Measurements from ENCODE around the gene GPR39. TPM values are rescaled to one million over a fixed set of nuclear protein-coding genes. Genes with fewer than 3 reads are reported as not detected.

GPR39 gene
- total RNA-seq, result not detected
- total RNA-seq (2013), result 0.09 TPM

DNA sequence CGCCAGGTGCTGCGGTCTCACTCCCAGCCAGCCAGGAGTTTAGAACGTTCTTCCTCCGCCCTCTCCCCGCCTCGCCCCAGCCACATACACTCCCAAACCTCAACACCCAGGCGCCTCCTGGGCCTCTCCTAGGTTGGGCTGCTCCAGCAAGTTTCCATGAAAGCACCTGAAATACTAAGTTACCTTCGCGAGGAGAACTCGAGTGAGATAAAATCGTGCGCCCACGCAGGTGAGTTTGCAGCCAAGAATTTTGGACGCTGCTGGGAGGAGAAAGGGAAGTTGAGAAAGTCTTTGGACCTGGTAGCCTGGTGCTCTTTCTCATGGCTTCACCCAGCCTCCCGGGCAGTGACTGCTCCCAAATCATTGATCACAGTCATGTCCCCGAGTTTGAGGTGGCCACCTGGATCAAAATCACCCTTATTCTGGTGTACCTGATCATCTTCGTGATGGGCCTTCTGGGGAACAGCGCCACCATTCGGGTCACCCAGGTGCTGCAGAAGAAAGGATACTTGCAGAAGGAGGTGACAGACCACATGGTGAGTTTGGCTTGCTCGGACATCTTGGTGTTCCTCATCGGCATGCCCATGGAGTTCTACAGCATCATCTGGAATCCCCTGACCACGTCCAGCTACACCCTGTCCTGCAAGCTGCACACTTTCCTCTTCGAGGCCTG lies at the start of gene GPR39:
Gene GPR39, plus strand, starts transcription at position 83 of the 673 bp plus-strand sequence.
- no peaks in the 10 kb centered on the region for H3K4me1 ChIP-seq (ENCODE audit: control insufficient read depth, insufficient read depth, low read length)
- 40% methylated on average over 23 of the region's 23 CpGs for WGBS (ENCODE audit: insufficient coverage)
- no peaks in the 10 kb centered on the region for H3K9me3 ChIP-seq (ENCODE audit: control insufficient read depth, insufficient read depth, low read length)
- no peaks in the 10 kb centered on the region for H3K36me3 ChIP-seq (ENCODE audit: control insufficient read depth, insufficient read depth, low read length)
- H3K4me1 Mint-ChIP-seq, result no peaks in the 10 kb centered on the region
- no peak within 1 kb of the TSS for H3K4me3 ChIP-seq (ENCODE audit: low read length)
- no peak within 1 kb of the TSS for H3K27ac ChIP-seq (ENCODE audit: low read length)
- no peak for DNase-seq
- no peak within 1 kb of the TSS for H3K27ac Mint-ChIP-seq
- no peaks in the 10 kb centered on the region for H3K36me3 Mint-ChIP-seq
- TF ChIP-seq, protein P1, sequence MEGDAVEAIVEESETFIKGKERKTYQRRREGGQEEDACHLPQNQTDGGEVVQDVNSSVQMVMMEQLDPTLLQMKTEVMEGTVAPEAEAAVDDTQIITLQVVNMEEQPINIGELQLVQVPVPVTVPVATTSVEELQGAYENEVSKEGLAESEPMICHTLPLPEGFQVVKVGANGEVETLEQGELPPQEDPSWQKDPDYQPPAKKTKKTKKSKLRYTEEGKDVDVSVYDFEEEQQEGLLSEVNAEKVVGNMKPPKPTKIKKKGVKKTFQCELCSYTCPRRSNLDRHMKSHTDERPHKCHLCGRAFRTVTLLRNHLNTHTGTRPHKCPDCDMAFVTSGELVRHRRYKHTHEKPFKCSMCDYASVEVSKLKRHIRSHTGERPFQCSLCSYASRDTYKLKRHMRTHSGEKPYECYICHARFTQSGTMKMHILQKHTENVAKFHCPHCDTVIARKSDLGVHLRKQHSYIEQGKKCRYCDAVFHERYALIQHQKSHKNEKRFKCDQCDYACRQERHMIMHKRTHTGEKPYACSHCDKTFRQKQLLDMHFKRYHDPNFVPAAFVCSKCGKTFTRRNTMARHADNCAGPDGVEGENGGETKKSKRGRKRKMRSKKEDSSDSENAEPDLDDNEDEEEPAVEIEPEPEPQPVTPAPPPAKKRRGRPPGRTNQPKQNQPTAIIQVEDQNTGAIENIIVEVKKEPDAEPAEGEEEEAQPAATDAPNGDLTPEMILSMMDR (IDR thresholded peaks at IDR 0.05), result no peak
- H3K27me3 Mint-ChIP-seq (ENCODE audit: low read depth in 2 of 2), result peaks cover 0 to 6% of the 10 kb centered on the region in 2 donors
- ATAC-seq, result no peak
- peaks cover 5% of the 10 kb centered on the region for H3K27me3 ChIP-seq (ENCODE audit: control insufficient read depth, insufficient read depth, low read length)
- peaks cover 3 to 9% of the 10 kb centered on the region in 2 donors for H3K9me3 Mint-ChIP-seq
- intact Hi-C loops (cut with micrococcal nuclease), result no loop called here
- no peak within 1 kb of the TSS for H3K4me3 Mint-ChIP-seq

DNA sequence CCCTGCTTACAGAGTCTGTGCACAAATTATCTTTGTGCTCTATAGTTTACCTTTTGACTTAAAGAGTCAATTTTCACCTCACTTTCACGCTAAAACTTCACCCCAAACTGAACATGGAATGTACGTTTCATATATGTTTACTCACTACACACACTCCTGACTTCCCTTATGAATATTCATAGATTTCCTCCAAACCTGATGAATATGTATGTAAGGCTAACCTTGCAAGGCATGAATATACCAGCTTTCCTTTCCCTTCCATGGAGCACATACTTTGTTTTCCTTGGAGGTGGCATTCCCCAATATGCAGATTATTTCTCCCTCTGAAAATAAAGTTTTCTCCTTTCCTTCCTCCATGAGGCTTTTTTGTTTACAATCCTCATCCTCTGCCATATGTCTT lies 48.4 kb upstream of the GPR39 start:
- no peak overlapping the region for H3K27ac Mint-ChIP-seq
- H3K27me3 Mint-ChIP-seq (ENCODE audit: low read depth in 2 of 2), result no peaks in the 10 kb centered on the region
- Histone ChIP-seq H3K36me3 (ENCODE audit: control insufficient read depth, insufficient read depth, low read length) (no peaks in the 10 kb centered on the region), H3K4me3 (ENCODE audit: low read length) (no peak overlapping the region), H3K27ac (ENCODE audit: low read length) (no peak overlapping the region), H3K27me3 (ENCODE audit: control insufficient read depth, insufficient read depth, low read length) (no peaks in the 10 kb centered on the region), H3K9me3 (ENCODE audit: control insufficient read depth, insufficient read depth, low read length) (no peaks in the 10 kb centered on the region), H3K4me1 (ENCODE audit: control insufficient read depth, insufficient read depth, low read length) (no peaks in the 10 kb centered on the region)
- WGBS (ENCODE audit: insufficient coverage), result 0% methylated on average over 1 of the region's 2 CpGs
- intact Hi-C loops (cut with micrococcal nuclease), result no loop called here
- H3K4me1 Mint-ChIP-seq, result no peaks in the 10 kb centered on the region
- TF ChIP-seq, protein P1 (IDR thresholded peaks at IDR 0.05), result no peak
- H3K9me3 Mint-ChIP-seq, result peaks cover 4 to 12% of the 10 kb centered on the region in 2 donors
- H3K36me3 Mint-ChIP-seq, result no peaks in the 10 kb centered on the region
- ATAC-seq, result no peak
- DNase-seq, result no peak
- no peak overlapping the region for H3K4me3 Mint-ChIP-seq

DNA sequence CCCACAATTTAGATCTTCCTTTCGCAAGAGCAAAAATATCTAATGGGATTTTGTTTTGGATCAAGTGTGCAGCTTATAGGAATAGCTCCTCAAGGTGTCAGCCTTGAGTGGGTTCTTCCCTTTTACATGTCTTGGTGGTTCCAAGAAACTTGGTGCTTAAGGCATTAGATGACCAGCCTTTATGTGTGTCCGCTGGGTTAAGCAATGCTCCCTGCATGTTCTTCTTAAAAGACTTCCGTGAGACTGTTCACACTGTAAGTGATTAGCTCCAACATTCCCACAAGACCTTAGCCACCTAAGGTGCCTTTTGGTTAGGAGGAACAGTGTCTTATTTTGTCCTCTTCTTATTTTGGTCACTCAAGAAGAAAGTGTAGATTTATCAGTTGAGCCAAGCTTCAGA lies 44.3 kb upstream of the GPR39 start:
- Histone ChIP-seq H3K27me3 (ENCODE audit: control insufficient read depth, insufficient read depth, low read length) (no peaks in the 10 kb centered on the region), H3K27ac (ENCODE audit: low read length) (no peak overlapping the region), H3K36me3 (ENCODE audit: control insufficient read depth, insufficient read depth, low read length) (no peaks in the 10 kb centered on the region), H3K4me3 (ENCODE audit: low read length) (no peak overlapping the region), H3K9me3 (ENCODE audit: control insufficient read depth, insufficient read depth, low read length) (no peaks in the 10 kb centered on the region), H3K4me1 (ENCODE audit: control insufficient read depth, insufficient read depth, low read length) (no peaks in the 10 kb centered on the region)
- Mint-ChIP-seq H3K9me3 (peaks cover 0 to 3% of the 10 kb centered on the region in 2 donors), H3K36me3 (no peaks in the 10 kb centered on the region), H3K4me1 (no peaks in the 10 kb centered on the region), H3K27me3 (ENCODE audit: low read depth in 2 of 2) (no peaks in the 10 kb centered on the region), H3K4me3 (no peak overlapping the region), H3K27ac (no peak overlapping the region)
- DNase-seq (no peak), ATAC-seq (no peak)
- 87% methylated on average over 3 of the region's 3 CpGs for whole genome bisulfite sequencing (ENCODE audit: insufficient coverage)
- intact Hi-C loops (cut with micrococcal nuclease), result no loop called here
- TF ChIP-seq, protein P1 (IDR thresholded peaks at IDR 0.05), result no peak

All from natural killer cell (primary cell).